ENCODE results near the gene ARHGAP26.

DNA sequence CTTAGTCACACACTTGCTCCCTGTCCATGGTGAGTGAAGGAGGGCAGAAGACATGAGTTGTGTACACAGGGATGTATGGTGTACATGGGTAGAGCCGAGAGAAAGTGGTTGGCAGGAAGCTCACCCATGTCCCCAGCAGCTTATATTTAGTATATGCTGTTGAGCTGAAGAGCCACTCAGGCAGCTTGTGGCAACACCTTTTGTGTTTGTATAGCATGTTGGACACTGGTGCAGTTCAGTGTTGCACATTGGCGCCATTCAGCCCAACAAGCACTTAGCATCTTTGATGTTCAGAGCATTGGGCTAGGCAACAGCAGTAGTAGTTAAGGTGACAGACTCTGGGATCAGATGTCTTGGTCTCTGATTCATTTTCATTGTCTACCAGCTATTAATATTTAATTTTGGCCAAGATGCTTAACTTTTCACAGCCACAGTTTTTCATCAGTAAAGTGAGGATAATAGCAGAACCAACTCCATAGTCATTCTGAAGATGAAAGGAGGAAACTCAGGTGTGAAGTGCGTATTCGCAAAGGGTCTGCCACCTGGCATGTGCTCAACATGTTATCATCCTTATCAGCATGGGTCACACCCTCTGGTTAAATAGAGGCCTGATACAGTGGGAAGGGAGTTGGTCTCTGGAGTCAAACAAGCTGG, 448.5 kb downstream of the ARHGAP26 start:
- TF ChIP-seq, protein P1, sequence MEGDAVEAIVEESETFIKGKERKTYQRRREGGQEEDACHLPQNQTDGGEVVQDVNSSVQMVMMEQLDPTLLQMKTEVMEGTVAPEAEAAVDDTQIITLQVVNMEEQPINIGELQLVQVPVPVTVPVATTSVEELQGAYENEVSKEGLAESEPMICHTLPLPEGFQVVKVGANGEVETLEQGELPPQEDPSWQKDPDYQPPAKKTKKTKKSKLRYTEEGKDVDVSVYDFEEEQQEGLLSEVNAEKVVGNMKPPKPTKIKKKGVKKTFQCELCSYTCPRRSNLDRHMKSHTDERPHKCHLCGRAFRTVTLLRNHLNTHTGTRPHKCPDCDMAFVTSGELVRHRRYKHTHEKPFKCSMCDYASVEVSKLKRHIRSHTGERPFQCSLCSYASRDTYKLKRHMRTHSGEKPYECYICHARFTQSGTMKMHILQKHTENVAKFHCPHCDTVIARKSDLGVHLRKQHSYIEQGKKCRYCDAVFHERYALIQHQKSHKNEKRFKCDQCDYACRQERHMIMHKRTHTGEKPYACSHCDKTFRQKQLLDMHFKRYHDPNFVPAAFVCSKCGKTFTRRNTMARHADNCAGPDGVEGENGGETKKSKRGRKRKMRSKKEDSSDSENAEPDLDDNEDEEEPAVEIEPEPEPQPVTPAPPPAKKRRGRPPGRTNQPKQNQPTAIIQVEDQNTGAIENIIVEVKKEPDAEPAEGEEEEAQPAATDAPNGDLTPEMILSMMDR (IDR thresholded peaks at IDR 0.05; ENCODE audit: low read depth, low read length, poor library complexity, severe bottlenecking) = no peak
- no peak for TF ChIP-seq EZH2phosphoT487 (IDR thresholded peaks at IDR 0.05; ENCODE audit: borderline replicate concordance, low read length)

Measured in DOHH2 (cell line).